ENCODE data around the gene PMEPA1.

Gene PMEPA1

GRCh38 chr20:57693002-57693582 is 16.7 kb downstream of the PMEPA1 start:
- DNase-seq (ENCODE audit: low spot score): no peak

DNA sequence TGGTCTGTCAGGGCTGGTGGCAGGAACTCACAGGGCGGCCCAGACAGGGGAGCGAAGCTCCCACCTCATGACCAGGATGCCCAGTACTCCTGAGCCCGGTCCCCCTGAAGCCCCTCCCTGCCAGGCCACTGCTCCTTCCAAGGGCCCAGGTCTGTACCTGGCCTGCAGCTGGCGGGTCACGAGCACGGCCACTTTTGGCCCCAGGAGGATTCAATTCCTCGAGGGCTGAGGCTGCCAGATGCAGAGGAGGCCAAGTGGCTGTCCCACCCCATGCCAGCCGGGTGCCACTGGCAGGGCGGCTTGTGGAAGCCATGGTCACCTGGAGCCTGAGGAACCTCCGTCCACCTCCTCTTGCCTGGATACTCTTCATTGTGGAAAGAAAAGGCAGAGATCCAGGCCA is 17.4 kb downstream of the PMEPA1 start:
- DNase-seq (ENCODE audit: low spot score): no peak

- no peak for DNase-seq (ENCODE audit: low spot score)
Measured at GRCh38 chr20:57691699-57692098, 18.1 kb downstream of the PMEPA1 start.

DNA sequence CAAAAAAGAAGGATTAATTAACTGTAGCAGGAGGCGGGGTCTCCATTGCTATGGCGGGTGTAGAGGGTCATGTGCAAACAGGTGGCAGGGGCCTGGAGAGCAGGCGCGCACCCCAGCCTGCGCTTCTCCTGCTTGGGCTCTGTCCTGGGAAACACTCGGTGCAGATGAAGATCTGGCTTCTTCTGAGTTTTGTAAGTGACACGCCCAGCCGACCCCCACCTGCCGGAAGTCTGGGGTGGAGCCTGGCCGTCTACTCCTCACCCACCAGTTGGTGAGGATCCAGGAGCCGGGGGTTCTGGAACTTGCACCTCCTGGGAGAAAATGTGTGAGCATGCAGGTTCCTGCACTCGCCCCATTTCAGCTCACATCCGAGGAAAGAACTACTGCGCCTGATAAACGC is 19.3 kb downstream of the PMEPA1 start:
- DNase-seq (ENCODE audit: low spot score): no peak

DNA sequence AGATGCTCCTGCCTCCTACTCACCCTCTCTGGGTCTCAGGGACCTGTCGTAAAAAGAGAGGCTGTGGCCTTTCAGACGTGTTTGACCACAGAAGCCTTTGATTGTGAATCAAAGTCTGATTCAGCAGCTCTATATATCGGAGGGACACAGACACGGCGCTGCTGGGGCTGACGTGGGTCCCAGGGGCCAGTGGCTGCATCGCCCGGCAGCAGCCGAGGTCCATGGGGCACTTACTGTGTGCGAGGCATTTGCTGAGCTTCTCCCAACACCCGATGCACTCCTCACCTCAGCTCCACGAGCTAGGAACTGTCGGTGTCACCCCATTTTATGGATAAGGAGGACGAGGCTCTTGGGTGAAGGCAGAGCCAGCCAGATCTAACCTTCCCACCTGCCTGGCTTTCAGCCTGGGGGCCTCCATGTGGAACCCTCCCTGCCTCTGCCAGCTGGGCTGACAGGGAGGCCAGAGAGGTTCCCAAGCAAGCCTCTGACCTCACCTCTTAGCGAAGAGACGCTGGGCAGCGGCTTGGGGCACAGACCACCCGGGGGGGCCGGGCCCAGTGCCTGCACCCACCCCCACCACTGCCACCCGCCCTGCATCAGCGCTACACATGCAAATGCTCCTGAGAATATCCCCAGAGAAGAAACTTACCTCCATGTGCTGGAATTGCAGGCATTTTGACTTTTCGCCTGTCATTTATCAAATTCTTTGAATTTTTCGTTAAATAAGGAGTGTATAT is 19.9 kb downstream of the PMEPA1 start:
- DNase-seq (ENCODE audit: low spot score): no peak

DNA sequence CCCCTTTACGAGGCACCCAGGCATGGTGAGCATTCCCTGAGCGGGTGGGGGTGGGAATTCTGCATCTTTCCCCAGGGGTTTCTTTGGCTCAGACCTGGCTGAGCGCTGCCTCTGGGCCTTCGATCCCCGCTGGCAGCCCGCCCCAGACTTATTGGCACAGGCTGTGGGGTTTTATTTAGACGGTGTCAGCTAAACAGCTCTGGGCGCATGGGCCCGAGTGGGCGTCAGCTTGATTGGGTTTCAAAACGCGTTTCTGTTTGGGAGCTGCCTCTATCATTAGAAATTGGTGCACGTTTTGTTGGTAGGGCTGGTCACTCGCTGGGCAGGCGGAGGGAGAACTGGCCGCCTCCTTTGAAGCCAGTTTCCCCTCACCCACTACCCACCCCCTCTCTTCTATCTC is 21.0 kb downstream of the PMEPA1 start:
- DNase-seq (ENCODE audit: low spot score): no peak

DNA sequence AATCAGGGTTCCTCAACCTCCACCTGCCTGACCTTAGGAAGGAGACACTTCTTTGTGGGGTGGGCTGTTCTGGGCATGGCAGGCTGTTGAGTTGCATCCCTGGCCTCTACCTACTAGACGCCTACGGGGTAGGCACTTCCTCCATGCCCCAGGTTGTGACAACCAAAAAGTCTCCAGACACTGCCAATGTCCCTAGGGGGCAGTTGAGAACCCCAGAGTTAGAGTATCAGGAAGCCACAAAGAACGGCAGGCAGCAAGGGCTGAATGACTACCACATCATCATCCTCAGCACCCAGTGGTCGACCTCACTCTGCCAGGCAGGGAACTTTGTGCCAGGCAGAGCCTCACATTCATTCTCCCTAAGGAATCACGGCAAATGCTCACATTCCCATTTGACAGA is 21.5 kb downstream of the PMEPA1 start:
- no peak for DNase-seq (ENCODE audit: low spot score)

DNA sequence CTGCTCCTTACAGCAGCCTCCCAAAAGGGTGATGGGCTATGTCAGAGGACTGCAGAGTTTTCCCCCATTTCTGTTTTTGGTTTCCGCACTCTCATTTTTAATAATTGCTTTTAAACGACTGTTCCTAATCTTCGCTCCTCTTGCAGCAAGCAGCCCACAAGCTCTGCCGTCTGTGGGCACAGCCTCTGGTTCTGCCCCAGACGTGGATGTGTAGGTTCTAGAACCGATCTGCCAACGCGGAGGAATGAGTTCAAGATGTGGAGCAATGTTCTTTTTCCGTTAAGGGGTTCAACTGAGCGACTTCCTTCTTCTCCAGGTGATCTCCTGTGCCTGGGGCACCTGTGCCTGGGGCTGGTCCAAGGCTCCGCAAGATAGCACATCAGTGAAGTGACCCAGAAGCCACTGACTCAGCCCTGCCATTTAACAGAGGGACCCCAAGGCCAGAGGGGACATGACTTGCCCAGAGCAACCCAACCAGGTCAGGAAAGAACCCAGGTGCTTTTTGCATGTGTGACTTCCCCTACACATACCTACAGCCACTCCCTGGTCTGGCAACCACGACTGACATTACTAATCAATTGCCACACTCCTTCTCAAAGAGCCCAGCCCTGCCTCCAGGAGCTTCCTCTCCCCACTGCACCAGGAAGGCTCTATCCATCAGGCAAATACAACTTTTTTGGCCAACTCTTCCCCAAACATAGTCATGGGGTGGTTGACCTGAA is 22.7 kb downstream of the PMEPA1 start:
- DNase-seq (ENCODE audit: low spot score): no peak

DNA sequence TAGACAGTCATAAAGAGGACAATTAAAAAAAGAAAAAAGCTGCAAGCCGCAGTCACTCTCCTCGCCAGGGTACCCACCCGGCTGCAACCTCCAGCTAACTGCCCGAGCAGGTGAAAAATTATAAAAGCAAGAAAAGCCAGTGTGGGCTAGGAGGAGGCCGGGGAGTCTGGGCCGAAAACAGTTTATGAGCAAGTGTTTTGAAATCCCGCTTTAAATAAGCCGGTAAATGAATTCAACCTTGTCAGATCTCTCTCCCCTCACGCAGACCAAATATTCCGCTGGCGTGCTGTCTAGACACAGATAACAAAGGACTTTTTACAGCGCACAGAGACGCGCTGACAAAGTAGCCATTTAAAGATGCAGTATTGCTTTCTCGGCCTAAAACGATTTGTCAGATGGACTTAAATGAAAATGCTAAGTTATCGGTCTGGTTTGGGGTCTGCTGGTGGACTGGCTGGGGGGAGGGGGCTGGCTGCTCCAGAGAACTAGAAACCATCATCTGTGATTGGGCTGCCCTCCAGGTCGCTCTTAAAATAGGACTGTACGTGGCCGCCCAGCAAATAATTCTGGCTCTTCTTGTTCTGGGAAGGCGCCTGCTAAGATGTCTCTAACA is 24.6 kb downstream of the PMEPA1 start:
- no peak for DNase-seq (ENCODE audit: low spot score)

- no peak for DNase-seq (ENCODE audit: low spot score)
Measured at GRCh38 chr20:57684808-57685140, 25.0 kb downstream of the PMEPA1 start.

DNA sequence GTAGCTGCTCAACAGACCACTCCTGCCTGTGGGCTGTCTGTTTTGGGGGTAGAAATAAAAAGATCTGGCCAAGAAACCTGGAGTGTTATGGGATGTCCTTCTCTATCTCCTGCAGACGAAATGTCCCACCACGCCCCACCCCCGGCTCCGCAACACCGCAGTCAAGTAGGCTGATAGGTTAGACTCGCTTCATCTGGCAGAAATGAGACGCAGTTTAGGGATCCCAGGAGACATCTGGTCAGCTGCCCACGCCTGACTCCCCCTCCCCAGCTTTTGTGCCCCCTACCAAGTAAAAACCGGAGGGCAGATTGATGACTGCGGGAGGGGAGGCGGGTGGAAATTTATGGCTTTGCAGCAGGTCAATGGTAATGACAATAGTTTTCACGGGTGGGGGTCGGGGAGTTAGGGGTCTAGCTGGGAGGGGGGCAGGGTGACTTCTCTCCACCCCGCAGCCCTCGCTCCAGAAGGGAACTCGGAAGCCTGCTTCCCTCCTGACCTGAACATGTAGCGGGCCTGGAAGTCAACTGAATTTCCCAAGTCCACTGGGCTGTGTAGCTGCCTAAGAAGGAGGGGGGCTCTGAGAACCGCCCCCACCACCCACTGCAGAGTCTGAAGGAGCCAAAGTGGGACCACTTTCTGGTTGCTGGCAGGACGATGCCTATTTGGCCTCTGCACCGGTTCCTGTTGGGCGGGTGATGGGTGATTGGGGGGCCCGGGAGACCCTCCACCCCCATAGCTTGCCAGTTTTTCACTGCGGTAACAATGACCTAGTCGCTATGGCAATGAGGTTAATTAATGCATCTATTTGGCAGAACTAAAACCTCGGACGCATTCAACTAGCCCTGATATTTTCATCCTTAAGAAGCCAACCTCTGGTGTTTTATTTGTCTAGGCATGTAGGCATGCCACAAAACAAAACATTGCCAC is 25.7 kb downstream of the PMEPA1 start:
- DNase-seq (ENCODE audit: low spot score): no peak

DNA sequence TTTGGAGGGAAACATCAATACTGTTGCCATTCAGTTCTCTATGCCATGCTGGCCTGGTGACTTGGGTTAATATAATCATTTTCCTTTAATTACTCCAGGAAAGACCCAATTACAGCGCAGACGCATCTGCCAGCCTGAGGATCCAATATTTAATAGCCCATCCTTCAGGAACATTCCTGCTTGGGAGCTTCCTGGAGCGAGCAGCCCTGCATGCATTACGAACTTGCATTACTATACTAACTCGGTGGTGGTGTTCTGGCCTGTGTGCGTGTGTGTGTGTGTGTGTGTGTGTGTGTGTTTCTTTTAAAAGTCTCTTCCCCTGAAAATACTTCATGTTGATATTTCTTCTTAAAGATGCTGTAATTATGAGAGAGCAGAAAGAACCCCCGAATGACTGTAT is 26.5 kb downstream of the PMEPA1 start:
- DNase-seq (ENCODE audit: low spot score): no peak

- no peak for DNase-seq (ENCODE audit: low spot score)
Measured at GRCh38 chr20:57682184-57683101, 27.4 kb downstream of the PMEPA1 start.

DNA sequence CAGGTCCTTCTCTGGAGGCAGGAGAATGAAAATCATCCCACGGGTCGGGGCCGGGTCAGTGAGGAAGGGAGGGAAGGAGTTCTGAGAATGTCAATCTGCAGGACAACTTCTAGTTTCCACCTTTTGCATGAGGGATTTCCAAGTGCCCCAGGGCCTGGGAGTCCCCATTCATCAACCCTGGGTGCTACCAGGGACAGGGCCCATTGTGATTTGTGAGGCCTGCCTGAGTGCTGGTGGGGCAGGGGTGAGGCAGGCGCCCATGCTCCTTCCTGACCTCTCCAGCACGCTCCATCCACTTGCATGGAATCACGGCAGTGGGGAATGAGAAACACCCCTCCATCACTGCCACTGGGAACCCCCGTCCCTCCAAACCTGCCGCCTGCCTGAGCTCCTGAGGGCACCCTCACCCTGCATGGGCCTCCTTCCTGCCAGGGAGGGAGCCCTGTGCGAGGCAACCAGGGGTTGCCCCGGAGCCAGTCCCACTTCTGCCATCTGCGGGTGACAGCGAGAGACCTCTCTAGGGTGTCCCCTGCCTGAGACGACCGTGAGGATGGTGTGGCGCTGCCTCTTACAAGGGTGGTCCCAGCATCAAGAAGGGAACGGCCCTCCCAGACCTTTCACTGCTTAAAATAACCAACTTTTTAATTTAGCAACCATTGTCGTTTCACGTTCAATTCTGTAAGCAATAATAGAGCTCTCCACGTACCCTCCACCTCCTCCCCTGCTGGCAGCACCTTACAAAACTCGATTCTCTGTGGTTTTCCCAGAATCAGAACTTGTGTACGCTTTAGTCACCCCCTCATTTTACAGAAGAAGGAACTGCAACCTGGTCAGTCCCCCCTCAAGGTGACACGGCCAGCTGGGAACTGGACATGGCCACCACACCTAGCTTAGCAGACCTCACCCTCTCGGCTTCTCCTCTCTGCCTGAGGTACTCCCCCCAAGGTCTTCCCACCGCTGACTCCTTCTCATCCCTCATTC is 28.6 kb downstream of the PMEPA1 start:
- DNase-seq (ENCODE audit: low spot score): peak; percentile 34

GRCh38 chr20:57680131-57680716 is 29.6 kb downstream of the PMEPA1 start:
- no peak for DNase-seq (ENCODE audit: low spot score)

- DNase-seq (ENCODE audit: low spot score): no peak
Measured at GRCh38 chr20:57679113-57679512, 30.7 kb downstream of the PMEPA1 start.

DNA sequence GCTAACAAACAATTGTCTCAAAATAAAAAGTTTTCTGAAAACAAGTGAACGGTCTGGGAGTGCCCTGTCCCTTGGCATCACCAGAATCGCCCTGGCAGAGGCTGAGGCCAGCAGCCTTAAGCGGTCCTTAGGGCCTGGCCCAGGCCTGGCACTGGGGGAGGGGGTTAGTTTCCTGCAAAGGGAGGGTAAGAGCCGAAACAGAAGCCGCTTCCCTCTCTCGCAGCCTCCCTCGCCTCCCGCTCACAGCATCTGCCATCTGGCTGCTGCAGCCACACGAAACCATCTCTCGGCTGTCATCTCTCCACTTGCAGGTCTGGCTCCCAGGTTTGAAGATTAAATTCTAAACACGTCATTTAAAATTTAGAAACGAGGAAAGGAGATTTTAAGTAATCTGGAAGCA is 31.5 kb downstream of the PMEPA1 start:
- no peak for DNase-seq (ENCODE audit: low spot score)

DNA sequence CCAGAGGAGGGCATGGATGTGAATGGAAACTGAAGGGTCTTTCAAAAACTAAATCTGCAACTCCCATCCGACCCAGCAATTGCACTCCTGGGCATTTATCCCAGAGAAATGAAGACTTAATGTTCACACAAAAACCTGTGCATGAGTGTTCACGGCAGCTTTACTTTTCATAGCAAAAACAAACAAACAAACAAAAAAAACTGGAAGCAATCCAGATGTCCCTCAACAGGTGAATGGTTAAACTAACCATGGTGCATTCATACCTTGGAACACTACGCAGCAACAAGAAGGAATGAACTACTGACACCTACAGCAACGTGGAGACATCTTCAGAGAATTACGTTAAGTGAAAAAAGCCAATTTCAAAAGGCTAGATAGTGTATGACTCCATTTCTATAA is 32.2 kb downstream of the PMEPA1 start:
- no peak for DNase-seq (ENCODE audit: low spot score)
